Cardiac septum (tissue), 1 donor: Measurements from ENCODE around the gene MTG1. TPM values are rescaled to one million over a fixed set of nuclear protein-coding genes. Genes with fewer than 3 reads are reported as not detected.
"Not testable (repeated sequence)": the region's sequence is repeated elsewhere in the genome, so short reads cannot be mapped to it uniquely, and the experiment has no call there.

Experiments
- DNase-seq: peaks from one replicate; pipeline ENCODE4 v3.0.0-alpha.2; 2020; ENCODE audit warnings: low spot score
- intact Hi-C: fragments of 100-400 bp; cut with DNase I; formaldehyde crosslinking; loops from one replicate; pipeline ENCODE4 v1.14.0; 2022
- total RNA-seq: library from RNA; stranded (reverse); fragmentation: NEBNext Ultra II Directional; extraction: Animal tissue kit (Norgen Biotek cat#: 25700); gene quantifications from one replicate; pipeline ENCODE4 v1.2.1, GENCODE V29; 2021
- donor health status: DM: no; HTN: no; CAD: no.

MTG1 gene
- total RNA-seq, 1 donor from 2014 or later, result 21.6 TPM

GRCh38 chr10:133358162-133358924 lies 35.6 kb upstream of the MTG1 start:
- DNase-seq, result no peak

GRCh38 chr10:133358925-133359310 lies 35.0 kb upstream of the MTG1 start:
- intact Hi-C loops, result no loop called here
- no peak for DNase-seq

More at GRCh38 chr10:133358162-133358924, 35.6 kb upstream of the MTG1 start:
- intact Hi-C loops, result no loop called here

GRCh38 chr10:133359554-133359971 lies 34.4 kb upstream of the MTG1 start:
- intact Hi-C loops, result no loop called here
- DNase-seq, result no peak

GRCh38 chr10:133359972-133360610 lies 33.9 kb upstream of the MTG1 start:
- DNase-seq, result no peak
- intact Hi-C loops, result no loop called here

GRCh38 chr10:133361227-133361626 lies 32.7 kb upstream of the MTG1 start:
- intact Hi-C loops, result no loop called here
- DNase-seq, result no peak

- DNase-seq, result no peak
- intact Hi-C loops, result no loop called here
Measured at GRCh38 chr10:133361773-133362441, 32.0 kb upstream of the MTG1 start.

GRCh38 chr10:133362846-133363245 lies 31.1 kb upstream of the MTG1 start:
- intact Hi-C loops, result no loop called here
- DNase-seq, result no peak

GRCh38 chr10:133364645-133365431 lies 29.1 kb upstream of the MTG1 start:
- intact Hi-C loops, result no loop called here
- no peak for DNase-seq

GRCh38 chr10:133365461-133366129 lies 28.4 kb upstream of the MTG1 start:
- intact Hi-C loops, result no loop called here
- no peak for DNase-seq

- intact Hi-C loops, result no loop called here
- DNase-seq, result no peak
Measured at GRCh38 chr10:133366130-133366478, 27.9 kb upstream of the MTG1 start.

GRCh38 chr10:133366751-133367150 lies 27.2 kb upstream of the MTG1 start:
- intact Hi-C loops, result no loop called here
- no peak for DNase-seq

- DNase-seq, intact Hi-C loops: not testable (repeated sequence)
Measured at GRCh38 chr10:133367461-133367860, 26.5 kb upstream of the MTG1 start.

- no peak for DNase-seq
- intact Hi-C loops, result no loop called here
Measured at GRCh38 chr10:133368153-133368552, 25.8 kb upstream of the MTG1 start.

GRCh38 chr10:133370030-133370786 lies 23.7 kb upstream of the MTG1 start:
- no peak for DNase-seq
- intact Hi-C loops, result loop anchor here (5.0 kb wide), 1 partner anchor 63 kb away; the partner anchor contains the start of genes TUBGCP2 and ZNF511

- DNase-seq, result no peak
- intact Hi-C loops, result loop anchor here (5.0 kb wide), 1 partner anchor 65 kb away; the partner anchor contains the start of genes TUBGCP2 and ZNF511
Measured at GRCh38 chr10:133372507-133372906, 21.4 kb upstream of the MTG1 start.

GRCh38 chr10:133373174-133374090 lies 20.5 kb upstream of the MTG1 start, which contains the start of gene ECHS1:
Gene ECHS1, minus strand, starts transcription at chr10:133373354. Its CDS starts 21 bp downstream, at chr10:133373333.
- peak; percentile 98 for DNase-seq
- intact Hi-C loops, result loop anchor here (5.0 kb wide), 1 partner anchor 66 kb away; the partner anchor contains the start of genes TUBGCP2 and ZNF511

GRCh38 chr10:133375357-133376115 lies 18.4 kb upstream of the MTG1 start:
- DNase-seq, result no peak
- intact Hi-C loops, result no loop called here
